H9 (cell line): ENCODE measurements around the gene OR6B3. TPM values are rescaled to one million over a fixed set of nuclear protein-coding genes. Genes with fewer than 3 reads are reported as not detected.

Source experiments
- DNase-seq: peaks from one replicate; pipeline ENCODE4 v3.0.0-alpha.2; 2017
- H2AFZ ChIP-seq: one replicate; pipeline ENCODE4 v1.6.1; 2013; ENCODE audit warnings: mild to moderate bottlenecking, low read length, control low read depth, moderate library complexity
- H2AK5ac ChIP-seq: 2 replicates; pipeline ENCODE4 v1.6.1; 2013; ENCODE audit warnings: low read length, control low read depth, mixed read lengths; ENCODE audit not compliant: insufficient read length
- H2BK120ac ChIP-seq: one replicate; pipeline ENCODE4 v1.6.1; 2013; ENCODE audit warnings: low read depth, mild to moderate bottlenecking, low read length, control low read depth, inconsistent platforms; ENCODE audit not compliant: poor library complexity, severe bottlenecking
- H2BK12ac ChIP-seq: 2 replicates; pipeline ENCODE4 v1.6.1; 2013; ENCODE audit warnings: low read length, control low read depth, mixed read lengths, low read depth; ENCODE audit not compliant: insufficient read length
- H2BK15ac ChIP-seq: 2 replicates; pipeline ENCODE4 v1.6.1; 2013; ENCODE audit warnings: low read depth, low read length, control low read depth
- H2BK20ac ChIP-seq: one replicate; pipeline ENCODE4 v1.6.1; 2013; ENCODE audit warnings: low read depth, mild to moderate bottlenecking, low read length, control low read depth, inconsistent platforms; ENCODE audit not compliant: poor library complexity, severe bottlenecking
- H2BK5ac ChIP-seq: 2 replicates; pipeline ENCODE4 v1.6.1; 2013; ENCODE audit warnings: low read length, control low read depth, mixed read lengths; ENCODE audit not compliant: insufficient read length
- H3K14ac ChIP-seq: 2 replicates; pipeline ENCODE4 v1.6.1; 2013; ENCODE audit warnings: low read length, control low read depth; ENCODE audit not compliant: insufficient read depth
- H3K18ac ChIP-seq: 2 replicates; pipeline ENCODE4 v1.6.1; 2013; ENCODE audit warnings: low read depth, mild to moderate bottlenecking, mixed read lengths, low read length, control low read depth; ENCODE audit not compliant: insufficient read length
- H3K23ac ChIP-seq: 2 replicates; pipeline ENCODE4 v1.6.1; 2013; ENCODE audit warnings: low read length, control low read depth, mixed read lengths, low read depth; ENCODE audit not compliant: insufficient read length
- H3K23me2 ChIP-seq: 2 replicates; pipeline ENCODE4 v1.6.1; 2013; ENCODE audit warnings: low read depth, mild to moderate bottlenecking, mixed read lengths, low read length, control low read depth; ENCODE audit not compliant: insufficient read length, poor library complexity, severe bottlenecking
- H3K27ac ChIP-seq: 2 replicates; pipeline ENCODE4 v1.5.1; 2013; ENCODE audit warnings: low read length, control low read depth, mixed read lengths, low read depth; ENCODE audit not compliant: insufficient read length
- H3K27me3 ChIP-seq: 2 replicates; pipeline ENCODE4 v1.6.1; 2013; ENCODE audit warnings: low read length, control low read depth, inconsistent platforms; ENCODE audit not compliant: insufficient read depth
- H3K4ac ChIP-seq: 2 replicates; pipeline ENCODE4 v1.6.1; 2013; ENCODE audit warnings: low read depth, mild to moderate bottlenecking, control low read depth, inconsistent platforms, low read length, moderate library complexity
- H3K4me1 ChIP-seq: 2 replicates; pipeline ENCODE4 v1.6.1; 2013; ENCODE audit warnings: low read length, control low read depth, inconsistent platforms; ENCODE audit not compliant: insufficient read depth
- H3K4me2 ChIP-seq: 2 replicates; pipeline ENCODE4 v1.6.1; 2013; ENCODE audit warnings: low read length, control low read depth, mixed read lengths; ENCODE audit not compliant: insufficient read length, insufficient read depth
- H3K56ac ChIP-seq: 2 replicates; pipeline ENCODE4 v1.6.1; 2013; ENCODE audit warnings: low read depth, mild to moderate bottlenecking, mixed read lengths, low read length, control low read depth; ENCODE audit not compliant: insufficient read length
- H3K79me1 ChIP-seq: 2 replicates; pipeline ENCODE4 v1.6.1; 2013; ENCODE audit warnings: low read depth, mild to moderate bottlenecking, moderate library complexity, low read length, control low read depth, inconsistent platforms; ENCODE audit not compliant: insufficient read depth, poor library complexity, severe bottlenecking
- H3K79me2 ChIP-seq: 2 replicates; pipeline ENCODE4 v1.6.1; 2013; ENCODE audit warnings: low read length, control low read depth, inconsistent platforms; ENCODE audit not compliant: insufficient read depth
- H3K9ac ChIP-seq: 2 replicates; pipeline ENCODE4 v1.6.1; 2013; ENCODE audit warnings: low read length, control low read depth, mixed read lengths; ENCODE audit not compliant: insufficient read length; ENCODE audit errors: extremely low read depth
- H3K9me3 ChIP-seq: one replicate; pipeline ENCODE4 v1.6.1; 2013; ENCODE audit warnings: low read depth, low read length, inconsistent platforms; ENCODE audit not compliant: control insufficient read depth
- H3T11ph ChIP-seq: one replicate; pipeline ENCODE4 v1.6.1; 2013; ENCODE audit warnings: mild to moderate bottlenecking, low read length, control low read depth, inconsistent platforms
- H4K20me1 ChIP-seq: one replicate; pipeline ENCODE4 v1.6.1; 2013; ENCODE audit not compliant: control insufficient read depth, insufficient read length, insufficient read depth
- H4K5ac ChIP-seq: 2 replicates; pipeline ENCODE4 v1.6.1; 2013; ENCODE audit warnings: low read depth, mild to moderate bottlenecking, mixed read lengths, low read length, control low read depth; ENCODE audit not compliant: insufficient read length
- H4K8ac ChIP-seq: replicated peaks from 2 replicates; pipeline ENCODE4 v1.6.1; 2013; ENCODE audit warnings: low read length, control low read depth, mixed read lengths, low read depth; ENCODE audit not compliant: insufficient read length
- H4K91ac ChIP-seq: 2 replicates; pipeline ENCODE4 v1.6.1; 2013; ENCODE audit warnings: low read depth, mild to moderate bottlenecking, moderate library complexity, mixed read lengths, low read length, control low read depth; ENCODE audit not compliant: insufficient read length
- H3K27ac Mint-ChIP-seq, 3 experiments: 2 replicates in 2 of 3; 3 replicates in 1 of 3; pipeline ENCODE4 v1.8.0; 2020 to 2021; ENCODE audit warnings: mixed read lengths in 3 of 3, mild to moderate bottlenecking in 1 of 3, moderate library complexity in 1 of 3
- H3K27me3 Mint-ChIP-seq: 2 replicates; pipeline ENCODE4 v1.8.0; 2021; ENCODE audit warnings: low read depth, mild to moderate bottlenecking, moderate library complexity, mixed read lengths
- H3K36me3 Mint-ChIP-seq, 3 experiments: 2 replicates in 2 of 3; 3 replicates in 1 of 3; pipeline ENCODE4 v1.8.0; 2020 to 2021; ENCODE audit warnings: low read depth in 3 of 3, mixed read lengths in 3 of 3; ENCODE audit not compliant: insufficient read depth in 1 of 3
- H3K4me1 Mint-ChIP-seq, 2 experiments: 2 replicates each; pipeline ENCODE4 v1.8.0; 2020; ENCODE audit warnings: mixed read lengths in 2 of 2
- H3K4me3 Mint-ChIP-seq, 2 experiments: 2 replicates in 1 of 2; 3 replicates in 1 of 2; pipeline ENCODE4 v1.8.0; 2020 to 2021; ENCODE audit warnings: mild to moderate bottlenecking in 2 of 2, mixed read lengths in 2 of 2, moderate library complexity in 1 of 2
- H3K9me3 Mint-ChIP-seq, 2 experiments: 2 replicates in 1 of 2; 3 replicates in 1 of 2; pipeline ENCODE4 v1.8.0; 2020; ENCODE audit warnings: mild to moderate bottlenecking in 2 of 2, mixed read lengths in 2 of 2, moderate library complexity in 1 of 2
- CTCF ChIP-seq: fragments of 200-600 bp; sonication (generic); conservative IDR thresholded peaks from 3 replicates; pipeline ENCODE4 v1.8.0; 2021; ENCODE audit warnings: antibody characterized with exemption, mild to moderate bottlenecking
- WGBS: extraction: QIAGEN DNeasy Blood & Tissue Kit; methylation state at CpG from one replicate; pipeline ENCODE4 v1.1.7; 2013; ENCODE audit warnings: missing lambda C conversion rate, low lambda C conversion rate, mixed read lengths; ENCODE audit not compliant: insufficient read length; ENCODE audit errors: extremely low coverage; 5-methylcytosine and 5-hydroxymethylcytosine counted together
- total RNA-seq: library from RNA; stranded (reverse); gene quantifications from 2 replicates; pipeline ENCODE4 v1.2.1, GENCODE V29; 2021

Gene OR6B3
- total RNA-seq, 1 experiment from 2014 or later, result not detected

GRCh38 chr2:240055177-240055917 is 2.0 kb upstream of the OR6B3 start:
- Histone ChIP-seq H2BK15ac (no peak overlapping the region; the same call in 1 of the 2 replicates), H4K8ac (no peak overlapping the region), H3K9ac (no peak overlapping the region), H3K27ac (no peak overlapping the region), H3T11ph (no peak overlapping the region), H2BK5ac (no peak overlapping the region), H2BK12ac (no peak overlapping the region), H3K56ac (no peak overlapping the region), H3K18ac (no peak overlapping the region), H2BK120ac (no peak overlapping the region), H3K4me1 (no peaks in the 10 kb centered on the region), H4K5ac (no peak overlapping the region), H2BK20ac (no peak overlapping the region), H3K79me1 (no peaks in the 10 kb centered on the region), H4K91ac (no peak overlapping the region), H3K27me3 (peaks cover 2% of the 10 kb centered on the region; the same call in 1 of the 2 replicates), H3K14ac (no peak overlapping the region), H3K4me2 (no peak overlapping the region), H4K20me1 (no peaks in the 10 kb centered on the region), H3K9me3 (no peaks in the 10 kb centered on the region), H2AFZ (no peak overlapping the region), H2AK5ac (no peak overlapping the region), H3K4ac (no peak overlapping the region), H3K23me2 (no peaks in the 10 kb centered on the region), H3K23ac (no peak overlapping the region), H3K79me2 (no peaks in the 10 kb centered on the region)
- peak overlapping the region in 2 of 3 experiments; percentile 75 to 91; a peak in 3 of 7 replicates for H3K27ac Mint-ChIP-seq
- H3K27me3 Mint-ChIP-seq, result peaks cover 51% of the 10 kb centered on the region
- no peak for DNase-seq
- H3K4me3 Mint-ChIP-seq, result no peak overlapping the region; a peak in 1 of 5 replicates
- peaks cover 0 to 3% of the 10 kb centered on the region in 2 experiments; a peak in 2 of 4 replicates for H3K4me1 Mint-ChIP-seq
- no peaks in the 10 kb centered on the region for H3K36me3 Mint-ChIP-seq
- no CpG with 5 or more reads among the region's 13 CpGs for WGBS
- no peaks in the 10 kb centered on the region for H3K9me3 Mint-ChIP-seq
- no peak for TF ChIP-seq CTCF
